ENCODE data around the gene OPN3. TPM values are rescaled to one million over a fixed set of nuclear protein-coding genes. Genes with fewer than 3 reads are reported as not detected.
"Not testable (repeated sequence)": the region's sequence is repeated elsewhere in the genome, so short reads cannot be mapped to it uniquely, and the experiment has no call there.

Gene OPN3
- total and polyA plus RNA-seq, 5 experiments from 2014 or later: 11.5 to 36.0 (median 24.4) TPM

GRCh38 chr1:241672301-241672700 is 32.1 kb upstream of the OPN3 start:
- H3K27ac Mint-ChIP-seq: peak overlapping the region in 3 of 10 donors; percentile 26 to 68 (median 64)
- H3K4me3 Mint-ChIP-seq: no peak overlapping the region
- H3K27me3 Mint-ChIP-seq: peaks cover 0 to 4% (median 0%) of the 10 kb centered on the region in 5 donors
- peaks cover 2 to 10% (median 7%) of the 10 kb centered on the region in 4 donors for H3K4me1 Mint-ChIP-seq
- H3K9me3 Mint-ChIP-seq: peaks cover 0 to 3% (median 0%) of the 10 kb centered on the region in 9 donors
- no peak for ATAC-seq
- no peaks in the 10 kb centered on the region for H3K36me3 Mint-ChIP-seq
- DNase-seq: no peak
- POLR2A ChIA-PET: no interaction called here

GRCh38 chr1:241666419-241666818 is 26.2 kb upstream of the OPN3 start:
- ATAC-seq: no peak
- DNase-seq: no peak
- Mint-ChIP-seq H3K36me3 (no peaks in the 10 kb centered on the region), H3K27me3 (peaks cover 0 to 4% (median 0%) of the 10 kb centered on the region in 5 donors), H3K4me3 (no peak overlapping the region), H3K27ac (no peak overlapping the region), H3K4me1 (peaks cover 0 to 1% (median 0%) of the 10 kb centered on the region in 4 donors), H3K9me3 (no peaks in the 10 kb centered on the region)
- POLR2A ChIA-PET: no interaction called here

- POLR2A ChIA-PET: no interaction called here
- Mint-ChIP-seq H3K9me3 (peaks cover 0 to 4% (median 0%) of the 10 kb centered on the region in 9 donors), H3K4me1 (peaks cover 0 to 1% (median under 1%) of the 10 kb centered on the region in 4 donors), H3K36me3 (no peaks in the 10 kb centered on the region), H3K27ac (no peak overlapping the region), H3K4me3 (no peak overlapping the region), H3K27me3 (peaks cover 0 to 3% (median 0%) of the 10 kb centered on the region in 5 donors)
- no peak for ATAC-seq
- DNase-seq: no peak
Measured at GRCh38 chr1:241660424-241660972, 20.3 kb upstream of the OPN3 start.

- H3K4me3 Mint-ChIP-seq, H3K9me3 Mint-ChIP-seq, POLR2A ChIA-PET, H3K27me3 Mint-ChIP-seq, DNase-seq, ATAC-seq, H3K4me1 Mint-ChIP-seq, H3K36me3 Mint-ChIP-seq: not testable (repeated sequence)
- peak overlapping the region in 1 of 10 donors; percentile 21 for H3K27ac Mint-ChIP-seq
Measured at GRCh38 chr1:241659016-241659415, 18.8 kb upstream of the OPN3 start.

- DNase-seq: no peak
- H3K27ac Mint-ChIP-seq: no peak overlapping the region
- H3K27me3 Mint-ChIP-seq: peaks cover 0 to 5% (median 0%) of the 10 kb centered on the region in 5 donors
- H3K9me3 Mint-ChIP-seq: peaks cover 0 to 4% (median 0%) of the 10 kb centered on the region in 9 donors
- H3K36me3 Mint-ChIP-seq: no peaks in the 10 kb centered on the region
- ATAC-seq: no peak
- no peak overlapping the region for H3K4me3 Mint-ChIP-seq
- peaks cover 0 to 4% (median 0%) of the 10 kb centered on the region in 4 donors for H3K4me1 Mint-ChIP-seq
- POLR2A ChIA-PET: no interaction called here
Measured at GRCh38 chr1:241658081-241658793, 18.1 kb upstream of the OPN3 start.

GRCh38 chr1:241654641-241655040 is 14.5 kb upstream of the OPN3 start:
- ATAC-seq: no peak
- DNase-seq: no peak
- no peak overlapping the region for H3K27ac Mint-ChIP-seq
- H3K36me3 Mint-ChIP-seq: peaks cover 0 to 1% (median 0%) of the 10 kb centered on the region in 3 donors
- H3K4me1 Mint-ChIP-seq: peaks cover 0 to 4% (median 0%) of the 10 kb centered on the region in 4 donors
- peaks cover 0 to 5% (median 0%) of the 10 kb centered on the region in 9 donors for H3K9me3 Mint-ChIP-seq
- H3K27me3 Mint-ChIP-seq: peaks cover 0 to 5% (median 0%) of the 10 kb centered on the region in 5 donors
- POLR2A ChIA-PET: no interaction called here
- H3K4me3 Mint-ChIP-seq: no peak overlapping the region

- Mint-ChIP-seq H3K4me3 (no peak overlapping the region), H3K27me3 (peaks cover 0 to 6% (median 0%) of the 10 kb centered on the region in 5 donors), H3K36me3 (peaks cover 0 to 4% (median 0%) of the 10 kb centered on the region in 3 donors), H3K9me3 (peaks cover 0 to 10% (median 0%) of the 10 kb centered on the region in 9 donors), H3K4me1 (peaks cover 0 to 4% (median 0%) of the 10 kb centered on the region in 4 donors), H3K27ac (no peak overlapping the region)
- ATAC-seq (no peak), DNase-seq (no peak)
- POLR2A ChIA-PET: no interaction called here
Measured at GRCh38 chr1:241654019-241654418, 13.8 kb upstream of the OPN3 start.

- POLR2A ChIA-PET: interaction anchor here (1.4 kb wide), 1 partner anchor 12 kb away, joined by 3 read pairs; the partner anchor contains the start of genes CHML and OPN3
- peaks cover 0 to 6% (median 0%) of the 10 kb centered on the region in 5 donors for H3K27me3 Mint-ChIP-seq
- H3K4me1 Mint-ChIP-seq: peaks cover 0 to 4% (median 0%) of the 10 kb centered on the region in 4 donors
- no peak within 1 kb of the TSS for H3K4me3 Mint-ChIP-seq
- DNase-seq: no peak
- H3K27ac Mint-ChIP-seq: peak within 1 kb of the TSS in 1 of 10 donors; percentile 15
- peaks cover 0 to 10% (median 0%) of the 10 kb centered on the region in 9 donors for H3K9me3 Mint-ChIP-seq
- no peak for ATAC-seq
- H3K36me3 Mint-ChIP-seq: peaks cover 0 to 4% (median 0%) of the 10 kb centered on the region in 3 donors
Measured at GRCh38 chr1:241652012-241652411, 11.8 kb upstream of the OPN3 start, which contains the start of gene WDR64. TSS of gene WDR64 (plus strand) at chr1:241652281. CDS start at chr1:241652485, 204 bp downstream.

GRCh38 chr1:241648159-241648558 is 8.0 kb upstream of the OPN3 start:
- Mint-ChIP-seq H3K27ac (no peak overlapping the region), H3K27me3 (peaks cover 0 to 2% (median 0%) of the 10 kb centered on the region in 5 donors), H3K9me3 (peaks cover 0 to 15% (median 0%) of the 10 kb centered on the region in 9 donors), H3K4me3 (no peak overlapping the region), H3K4me1 (peaks cover 0 to 2% (median under 1%) of the 10 kb centered on the region in 4 donors), H3K36me3 (peaks cover 0 to 7% (median 0%) of the 10 kb centered on the region in 3 donors)
- DNase-seq: no peak
- ATAC-seq: no peak
- POLR2A ChIA-PET: interaction anchor here (1.1 kb wide), 1 partner anchor 8 kb away, joined by 4 read pairs; the partner anchor contains the start of genes CHML and OPN3

- no peak for ATAC-seq
- POLR2A ChIA-PET: interaction anchor here (0.5 kb wide), 1 partner anchor 101 kb away, joined by 3 read pairs; no protein-coding TSS in a partner anchor
- no peak for DNase-seq
- Mint-ChIP-seq H3K4me1 (peaks cover 0 to 2% (median under 1%) of the 10 kb centered on the region in 4 donors), H3K27ac (no peak overlapping the region), H3K4me3 (no peak overlapping the region), H3K9me3 (peaks cover 0 to 20% (median 2%) of the 10 kb centered on the region in 9 donors), H3K36me3 (peaks cover 0 to 7% (median 0%) of the 10 kb centered on the region in 3 donors), H3K27me3 (peaks cover 0 to 2% (median 0%) of the 10 kb centered on the region in 5 donors)
Measured at GRCh38 chr1:241647658-241648057, 7.5 kb upstream of the OPN3 start.

- Mint-ChIP-seq H3K27ac (peak overlapping the region in 2 of 10 donors; percentile 10 to 23), H3K27me3 (peaks cover 0 to 2% (median 0%) of the 10 kb centered on the region in 5 donors), H3K9me3 (peaks cover 2 to 27% (median 4%) of the 10 kb centered on the region in 9 donors), H3K4me1 (peaks cover under 1 to 3% (median 2%) of the 10 kb centered on the region in 4 donors), H3K36me3 (peaks cover 0 to 7% (median 0%) of the 10 kb centered on the region in 3 donors), H3K4me3 (no peak overlapping the region)
- DNase-seq (no peak), ATAC-seq (no peak)
- POLR2A ChIA-PET: no interaction called here
Measured at GRCh38 chr1:241646201-241646600, 6.0 kb upstream of the OPN3 start.

- H3K27ac Mint-ChIP-seq: no peak overlapping the region
- no peak for ATAC-seq
- H3K9me3 Mint-ChIP-seq: peaks cover 2 to 27% (median 4%) of the 10 kb centered on the region in 9 donors
- peaks cover 0 to 2% (median 0%) of the 10 kb centered on the region in 5 donors for H3K27me3 Mint-ChIP-seq
- POLR2A ChIA-PET: interaction anchor here (0.6 kb wide), 1 partner anchor 29 kb away, joined by 6 read pairs; no protein-coding TSS in a partner anchor
- H3K4me3 Mint-ChIP-seq: no peak overlapping the region
- peaks cover 4 to 10% (median 9%) of the 10 kb centered on the region in 4 donors for H3K4me1 Mint-ChIP-seq
- DNase-seq: no peak
- H3K36me3 Mint-ChIP-seq: peaks cover 0 to 7% (median 0%) of the 10 kb centered on the region in 3 donors
Measured at GRCh38 chr1:241645199-241645598, 5.0 kb upstream of the OPN3 start.
